Measurements from ENCODE around the gene BRIP1. TPM values are rescaled to one million over a fixed set of nuclear protein-coding genes. Genes with fewer than 3 reads are reported as not detected.

The BRIP1 gene
- total RNA-seq, 2 experiments from 2014 or later: 23.8 to 30.6 TPM

- Mint-ChIP-seq H3K36me3 (no peaks in the 10 kb centered on the region), H3K27ac (no peak overlapping the region), H3K9me3 (ENCODE audit: low read depth) (no peaks in the 10 kb centered on the region), H3K4me3 (no peak overlapping the region), H3K27me3 (peaks cover 79% of the 10 kb centered on the region), H3K4me1 (peaks cover 2% of the 10 kb centered on the region)
- DNase-seq (no peak), ATAC-seq (no peak)
- CTCF ChIA-PET: interaction anchor here (0.7 to 3.7 kb wide), 6 partner anchors 10 to 474 kb away, joined by 3 to 18 read pairs (median 4); no protein-coding TSS in a partner anchor
These were observed 228.3 kb downstream of the BRIP1 start for GRCh38 chr17:61634942-61635538.

- Mint-ChIP-seq H3K4me1 (peaks cover 2% of the 10 kb centered on the region), H3K4me3 (no peak overlapping the region), H3K27me3 (peaks cover 77% of the 10 kb centered on the region), H3K27ac (no peak overlapping the region), H3K9me3 (ENCODE audit: low read depth) (no peaks in the 10 kb centered on the region), H3K36me3 (no peaks in the 10 kb centered on the region)
- DNase-seq (no peak), ATAC-seq (no peak)
- CTCF ChIA-PET: interaction anchor here (0.7 to 3.7 kb wide), 4 partner anchors 202 to 475 kb away, joined by 3 to 18 read pairs (median 6); no protein-coding TSS in a partner anchor
These were observed 229.3 kb downstream of the BRIP1 start for GRCh38 chr17:61634011-61634539.

GRCh38 chr17:61632826-61633225, 230.5 kb downstream of the BRIP1 start:
- CTCF ChIA-PET: no interaction called here
- H3K36me3 Mint-ChIP-seq: no peaks in the 10 kb centered on the region
- no peak overlapping the region for H3K27ac Mint-ChIP-seq
- ATAC-seq (no peak), DNase-seq (no peak)
- no peak overlapping the region for H3K4me3 Mint-ChIP-seq
- peaks cover 2% of the 10 kb centered on the region for H3K4me1 Mint-ChIP-seq
- H3K9me3 Mint-ChIP-seq (ENCODE audit: low read depth): no peaks in the 10 kb centered on the region
- H3K27me3 Mint-ChIP-seq: peaks cover 66% of the 10 kb centered on the region

DNA sequence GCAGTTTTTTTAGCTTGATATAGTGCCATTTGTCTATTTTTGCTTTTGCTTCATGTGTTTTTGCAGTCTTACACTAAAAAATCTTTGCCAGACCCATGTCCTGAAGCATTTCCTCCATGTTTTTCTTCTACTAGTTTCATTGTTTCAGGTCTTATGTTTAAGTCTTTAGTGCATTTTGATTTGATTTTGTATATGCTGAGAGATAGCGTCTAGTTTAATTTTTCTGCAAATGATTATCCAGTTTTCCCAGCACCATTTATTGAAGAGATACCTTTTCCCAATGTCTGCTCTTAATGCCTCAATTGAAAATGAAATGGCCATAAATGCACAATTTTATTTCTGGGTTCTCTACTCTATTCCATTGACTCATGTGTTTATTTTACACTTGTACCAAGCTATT, 231.5 kb downstream of the BRIP1 start:
- Mint-ChIP-seq H3K27ac (no peak overlapping the region), H3K36me3 (no peaks in the 10 kb centered on the region), H3K4me3 (no peak overlapping the region), H3K9me3 (ENCODE audit: low read depth) (no peaks in the 10 kb centered on the region), H3K27me3 (peaks cover 66% of the 10 kb centered on the region), H3K4me1 (peaks cover 2% of the 10 kb centered on the region)
- DNase-seq (no peak), ATAC-seq (no peak)
- CTCF ChIA-PET: interaction anchor here (0.6 kb wide), 1 partner anchor 452 kb away, joined by 3 read pairs; no protein-coding TSS in a partner anchor

Other genes starting within 250 kb of the BRIP1 start
- 10 to 100 TPM; 24.5 to 26.6 TPM for gene INTS2, start 64.5 kb upstream of the BRIP1 start, total RNA-seq
- 10 to 100 TPM; 52.4 to 63.6 TPM for gene MED13, start 201.8 kb upstream of the BRIP1 start, total RNA-seq